ENCODE data around the gene STX8.

STX8 gene

DNA sequence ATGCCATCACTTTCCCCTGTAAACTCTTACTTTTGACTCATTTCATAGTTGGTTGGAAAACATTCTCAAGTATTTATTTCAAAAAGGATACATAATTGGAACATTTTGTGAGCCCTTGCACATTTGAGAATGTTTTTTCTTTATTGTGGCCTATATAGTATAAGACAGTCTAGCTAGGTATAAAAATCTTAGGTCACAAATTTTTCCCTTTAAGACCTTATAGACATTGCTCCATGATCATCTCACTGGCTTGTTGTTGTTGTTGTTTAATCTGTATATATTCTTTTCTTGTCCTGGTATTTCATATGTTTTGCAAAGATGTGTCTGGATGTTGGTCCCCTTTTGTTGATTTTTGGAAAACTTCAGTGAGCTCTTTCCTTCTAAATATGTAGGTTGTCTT lies 360.2 kb downstream of the STX8 start:
- CTCF ChIA-PET = no interaction called here
- no peak for DNase-seq (ENCODE audit: low spot score)
- H3K27ac ChIP-seq = no peak overlapping the region
- TF ChIP-seq, protein P1, sequence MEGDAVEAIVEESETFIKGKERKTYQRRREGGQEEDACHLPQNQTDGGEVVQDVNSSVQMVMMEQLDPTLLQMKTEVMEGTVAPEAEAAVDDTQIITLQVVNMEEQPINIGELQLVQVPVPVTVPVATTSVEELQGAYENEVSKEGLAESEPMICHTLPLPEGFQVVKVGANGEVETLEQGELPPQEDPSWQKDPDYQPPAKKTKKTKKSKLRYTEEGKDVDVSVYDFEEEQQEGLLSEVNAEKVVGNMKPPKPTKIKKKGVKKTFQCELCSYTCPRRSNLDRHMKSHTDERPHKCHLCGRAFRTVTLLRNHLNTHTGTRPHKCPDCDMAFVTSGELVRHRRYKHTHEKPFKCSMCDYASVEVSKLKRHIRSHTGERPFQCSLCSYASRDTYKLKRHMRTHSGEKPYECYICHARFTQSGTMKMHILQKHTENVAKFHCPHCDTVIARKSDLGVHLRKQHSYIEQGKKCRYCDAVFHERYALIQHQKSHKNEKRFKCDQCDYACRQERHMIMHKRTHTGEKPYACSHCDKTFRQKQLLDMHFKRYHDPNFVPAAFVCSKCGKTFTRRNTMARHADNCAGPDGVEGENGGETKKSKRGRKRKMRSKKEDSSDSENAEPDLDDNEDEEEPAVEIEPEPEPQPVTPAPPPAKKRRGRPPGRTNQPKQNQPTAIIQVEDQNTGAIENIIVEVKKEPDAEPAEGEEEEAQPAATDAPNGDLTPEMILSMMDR (conservative IDR thresholded peaks at IDR 0.05; ENCODE audit: low read depth) = no peak
- POLR2A ChIA-PET (ENCODE audit: low non-redundant PET) = no interaction called here

- DNase-seq (ENCODE audit: low spot score) = no peak
- CTCF ChIA-PET = no interaction called here
- H3K27ac ChIP-seq = no peak overlapping the region
- TF ChIP-seq, protein P1 (conservative IDR thresholded peaks at IDR 0.05; ENCODE audit: low read depth) = no peak
- POLR2A ChIA-PET (ENCODE audit: low non-redundant PET) = no interaction called here
Measured at GRCh38 chr17:9213303-9213640, 362.3 kb downstream of the STX8 start.

DNA sequence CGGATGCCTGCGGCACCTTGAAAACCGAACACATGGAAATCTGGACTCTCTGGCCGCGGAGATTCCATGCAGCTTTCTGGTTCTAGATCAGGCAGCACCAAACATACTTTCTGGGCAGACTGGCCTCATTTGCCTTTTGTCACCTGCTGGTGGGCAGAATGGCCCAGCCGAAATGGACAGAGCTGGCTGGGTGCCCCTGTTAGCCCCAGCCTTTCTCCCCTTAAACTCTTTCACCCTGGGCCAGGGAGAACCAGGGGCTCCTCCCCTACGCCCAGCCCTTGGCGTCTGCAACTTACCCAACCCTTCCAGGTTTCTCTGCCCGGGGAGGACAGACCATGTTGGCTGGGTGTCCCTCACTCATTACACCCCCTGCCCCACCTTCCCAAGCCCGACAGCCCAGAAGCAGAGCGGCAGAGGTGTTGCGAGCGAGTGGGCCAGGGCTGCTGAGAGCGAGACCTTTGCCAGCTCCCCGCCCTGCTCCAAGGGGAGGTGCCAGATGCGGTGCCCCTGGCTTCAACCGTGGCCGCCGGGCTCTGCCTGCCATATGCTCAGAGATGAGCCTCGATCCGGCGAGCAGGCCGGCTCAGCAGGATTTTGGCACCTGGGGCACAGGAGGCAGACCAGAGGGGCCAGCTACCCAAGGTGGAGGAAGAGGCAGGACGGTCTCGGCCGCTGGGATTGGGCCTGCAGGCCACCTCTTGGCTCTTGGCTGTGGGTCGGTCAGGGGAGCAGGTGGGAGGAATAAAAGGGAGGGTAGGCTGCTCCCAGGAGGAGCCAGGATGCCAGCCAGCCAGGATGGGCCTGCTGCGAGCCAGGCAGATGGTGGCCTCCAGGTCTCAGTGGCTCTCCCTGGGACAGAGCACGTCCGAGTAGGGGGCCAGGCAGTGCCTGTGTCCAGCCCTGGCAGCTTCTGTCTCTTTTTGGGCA lies 363.0 kb downstream of the STX8 start:
- no peak overlapping the region for H3K27ac ChIP-seq
- TF ChIP-seq, protein P1 (conservative IDR thresholded peaks at IDR 0.05; ENCODE audit: low read depth) = no peak
- DNase-seq (ENCODE audit: low spot score) = no peak
- CTCF ChIA-PET = no interaction called here
- POLR2A ChIA-PET (ENCODE audit: low non-redundant PET) = no interaction called here

DNA sequence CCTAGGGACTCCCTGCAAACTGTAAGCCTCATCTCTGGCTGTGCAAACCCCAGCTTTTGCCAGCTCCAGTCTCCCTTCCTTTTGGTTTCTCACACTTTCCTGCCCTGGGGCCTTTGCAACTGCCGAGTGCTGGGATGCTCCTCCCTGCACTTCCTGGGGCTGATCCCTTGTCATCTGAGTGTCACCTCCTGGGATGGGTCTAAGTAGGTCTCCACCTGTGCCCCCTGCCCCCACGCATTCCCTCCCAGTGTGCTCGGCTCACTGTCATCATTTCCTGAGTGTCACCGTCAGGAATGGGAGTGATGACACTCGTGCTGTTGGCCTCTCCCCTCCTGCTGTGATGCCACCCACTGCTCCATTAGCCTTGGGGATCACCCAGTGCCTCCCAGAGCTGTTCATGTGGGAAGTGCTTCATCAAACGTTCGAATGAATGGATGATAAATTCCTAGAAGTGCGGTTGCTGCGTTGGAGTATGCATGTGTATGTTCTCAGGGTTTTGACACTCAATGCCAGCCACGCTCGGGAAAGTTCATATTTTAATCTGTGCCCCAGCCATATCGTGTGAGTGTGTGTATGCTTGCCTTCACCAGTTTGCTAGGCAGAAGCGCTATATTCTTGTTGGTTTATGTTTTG lies 364.4 kb downstream of the STX8 start:
- CTCF ChIA-PET = no interaction called here
- POLR2A ChIA-PET (ENCODE audit: low non-redundant PET) = no interaction called here
- DNase-seq (ENCODE audit: low spot score) = no peak
- TF ChIP-seq, protein P1 (conservative IDR thresholded peaks at IDR 0.05; ENCODE audit: low read depth) = no peak
- H3K27ac ChIP-seq = no peak overlapping the region

DNA sequence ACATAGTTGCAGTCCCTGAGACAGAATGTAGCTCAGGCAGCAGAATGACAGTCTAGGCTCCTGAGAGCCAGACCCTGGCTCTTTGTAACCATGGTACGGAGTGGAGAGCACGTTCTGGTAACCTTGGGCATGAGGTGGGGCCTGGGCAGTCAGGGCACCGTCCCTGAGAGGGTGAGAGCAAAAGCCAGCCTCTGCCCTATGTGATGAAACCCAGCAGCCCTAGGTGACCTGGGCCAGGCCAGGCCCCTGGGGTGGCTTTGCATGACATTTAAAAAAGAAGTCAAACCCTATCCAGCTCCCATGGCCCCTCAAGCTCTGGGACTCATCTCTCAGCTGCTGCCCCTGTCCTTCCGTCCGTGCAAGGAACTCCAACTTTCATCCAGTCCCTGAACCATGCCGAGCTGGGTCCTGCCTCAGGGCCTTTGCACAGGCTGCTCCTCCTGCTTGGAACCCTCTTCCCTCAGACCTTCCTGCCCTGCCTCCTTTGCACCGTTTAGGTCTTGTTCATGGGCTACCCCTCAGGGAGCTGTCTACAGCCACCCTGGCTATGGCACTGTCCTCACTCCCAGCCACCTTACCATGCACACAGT lies 365.7 kb downstream of the STX8 start:
- POLR2A ChIA-PET (ENCODE audit: low non-redundant PET) = no interaction called here
- DNase-seq (ENCODE audit: low spot score) = no peak
- TF ChIP-seq, protein P1 (conservative IDR thresholded peaks at IDR 0.05; ENCODE audit: low read depth) = no peak
- no peak overlapping the region for H3K27ac ChIP-seq
- CTCF ChIA-PET = no interaction called here

DNA sequence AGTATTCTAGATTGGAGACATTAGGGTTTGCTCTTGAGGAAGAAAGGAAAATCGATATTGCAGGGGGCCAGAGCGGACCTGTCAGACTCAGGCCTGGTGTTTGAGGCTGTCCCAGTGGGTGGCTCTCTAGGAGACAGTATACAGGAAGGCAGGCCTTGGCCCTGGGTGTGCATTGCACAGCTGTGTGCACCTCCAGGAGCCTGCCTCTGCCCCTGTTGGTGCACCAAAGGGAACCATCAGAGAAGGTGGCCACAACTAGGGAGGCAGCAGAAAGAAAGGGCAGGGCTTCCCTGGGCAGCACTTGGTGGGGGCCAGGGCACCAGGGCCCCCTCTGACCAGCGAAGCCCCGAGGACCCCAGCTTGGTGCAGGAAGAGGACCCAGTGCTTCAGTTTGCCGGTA lies 366.3 kb downstream of the STX8 start:
- ChIA-PET POLR2A (ENCODE audit: low non-redundant PET) (no interaction called here), CTCF (no interaction called here)
- TF ChIP-seq, protein P1 (conservative IDR thresholded peaks at IDR 0.05; ENCODE audit: low read depth) = no peak
- DNase-seq (ENCODE audit: low spot score) = no peak
- no peak overlapping the region for H3K27ac ChIP-seq
